Neural cell (in vitro differentiated cells): ENCODE measurements around the gene ADARB1. TPM values are rescaled to one million over a fixed set of nuclear protein-coding genes. Genes with fewer than 3 reads are reported as not detected.

Experiments used
- H2AFZ ChIP-seq: fragments of 200-600, 300-800 bp; sonication (generic), shearing (Covaris generic); 2 replicates; pipeline ENCODE4 v1.6.0; 2014; ENCODE audit warnings: low read depth, mild to moderate bottlenecking, antibody characterized with exemption, low read length, moderate library complexity
- H3F3A ChIP-seq: fragments of 200-600 bp; shearing (Covaris generic); 2 replicates; pipeline ENCODE4 v1.6.1; 2016; ENCODE audit warnings: mild to moderate bottlenecking, moderate library complexity, mixed read lengths, antibody characterized with exemption, low read length; ENCODE audit not compliant: insufficient read depth, poor library complexity, severe bottlenecking
- H3K27ac ChIP-seq: fragments of 200-600, 300-800 bp; sonication (generic), shearing (Covaris generic); 2 replicates; pipeline ENCODE4 v1.5.1; 2014; ENCODE audit warnings: mild to moderate bottlenecking, low read length, moderate library complexity
- H3K27me3 ChIP-seq: fragments of 300-800, 200-600 bp; sonication (generic), shearing (Covaris generic); 2 replicates; pipeline ENCODE4 v1.6.0; 2014; ENCODE audit warnings: mild to moderate bottlenecking, low read depth, low read length, moderate library complexity; ENCODE audit not compliant: insufficient read depth
- H3K36me3 ChIP-seq: fragments of 300-800, 200-600 bp; sonication (generic), shearing (Covaris generic); 2 replicates; pipeline ENCODE4 v1.5.1; 2014; ENCODE audit warnings: mild to moderate bottlenecking, antibody characterized with exemption, low read length, moderate library complexity; ENCODE audit not compliant: insufficient read depth
- H3K4me2 ChIP-seq: fragments of 300-800, 200-600 bp; sonication (generic), shearing (Covaris generic); 2 replicates; pipeline ENCODE4 v1.6.0; 2014; ENCODE audit warnings: mild to moderate bottlenecking, low read length
- H3K4me3 ChIP-seq: fragments of 300-800, 200-600 bp; sonication (generic), shearing (Covaris generic); 2 replicates; pipeline ENCODE4 v1.5.1; 2014; ENCODE audit warnings: mild to moderate bottlenecking, low read length, moderate library complexity
- H3K79me2 ChIP-seq: fragments of 200-600 bp; shearing (Covaris generic); replicated peaks from 2 replicates; pipeline ENCODE4 v1.6.0; 2014; ENCODE audit warnings: mild to moderate bottlenecking, low read length, moderate library complexity; ENCODE audit not compliant: insufficient read depth
- H3K9ac ChIP-seq: fragments of 300-800, 200-600 bp; sonication (generic), shearing (Covaris generic); 2 replicates; pipeline ENCODE4 v1.6.1; 2016; ENCODE audit warnings: mild to moderate bottlenecking, low read length, mixed read lengths
- H3K9me2 ChIP-seq: fragments of 200-600 bp; shearing (Covaris generic); 2 replicates; pipeline ENCODE4 v1.6.1; 2016; ENCODE audit warnings: mild to moderate bottlenecking, low read length, mixed read lengths; ENCODE audit not compliant: insufficient read depth
- H3K9me3 ChIP-seq: fragments of 200-600, 300-800 bp; sonication (generic), shearing (Covaris generic); 2 replicates; pipeline ENCODE4 v1.6.1; 2016; ENCODE audit warnings: mild to moderate bottlenecking, mixed run types, low read length, moderate library complexity, mixed read lengths
- H4K20me1 ChIP-seq: fragments of 200-600 bp; shearing (Covaris generic); 2 replicates; pipeline ENCODE4 v1.6.1; 2016; ENCODE audit warnings: mild to moderate bottlenecking, mixed run types; ENCODE audit not compliant: insufficient read depth
- CTCF ChIP-seq: fragments of 450-650 bp; IDR thresholded peaks from 2 replicates; pipeline ENCODE4 v1.5.1; 2014; ENCODE audit warnings: antibody characterized with exemption, mild to moderate bottlenecking, moderate library complexity; ENCODE audit not compliant: poor library complexity, severe bottlenecking
- EP300 ChIP-seq: fragments of 450-650 bp; conservative IDR thresholded peaks from 2 replicates; pipeline ENCODE4 v1.6.1; 2014; ENCODE audit warnings: antibody characterized with exemption, mild to moderate bottlenecking, moderate library complexity; ENCODE audit not compliant: poor library complexity, severe bottlenecking
- EZH2 ChIP-seq: fragments of 200-600, 300-800 bp; shearing (Covaris generic), sonication (generic); IDR thresholded peaks from 2 replicates; pipeline ENCODE4 v1.6.1; 2014; ENCODE audit warnings: antibody characterized with exemption, low read length, borderline replicate concordance, mild to moderate bottlenecking; ENCODE audit not compliant: insufficient read depth, poor library complexity, severe bottlenecking
- MXI1 ChIP-seq: fragments of 450-650 bp; conservative IDR thresholded peaks from 2 replicates; pipeline ENCODE4 v1.6.1; 2014; ENCODE audit warnings: antibody characterized with exemption, mild to moderate bottlenecking; ENCODE audit not compliant: poor library complexity, severe bottlenecking
- POLR2AphosphoS5 ChIP-seq: IDR thresholded peaks from 2 replicates; pipeline ENCODE4 v1.6.1; 2012
- RAD21 ChIP-seq: fragments of 450-650 bp; conservative IDR thresholded peaks from 2 replicates; pipeline ENCODE4 v1.6.1; 2014; ENCODE audit warnings: antibody characterized with exemption, mild to moderate bottlenecking, moderate library complexity
- REST ChIP-seq: IDR thresholded peaks from 2 replicates; pipeline ENCODE4 v1.6.1; 2012; ENCODE audit warnings: borderline replicate concordance
- SMC3 ChIP-seq: fragments of 450-650 bp; conservative IDR thresholded peaks from 2 replicates; pipeline ENCODE4 v1.6.1; 2014; ENCODE audit warnings: antibody characterized with exemption, mild to moderate bottlenecking, moderate library complexity; ENCODE audit not compliant: poor library complexity
- TAF1 ChIP-seq: IDR thresholded peaks from 2 replicates; pipeline ENCODE4 v1.6.1; 2012; ENCODE audit warnings: low read depth
- polyA plus RNA-seq: library from polyadenylated mRNA; depleted of rRNA; stranded (reverse); fragments of >200 nt; gene quantifications from 2 replicates; pipeline ENCODE4 v1.2.3, GENCODE V29; 2014

ADARB1 gene
- polyA plus RNA-seq, 1 donor from 2014 or later, result 8.9 TPM

- H3K9me2 ChIP-seq, result no peaks in the 10 kb centered on the region
- H3K9ac ChIP-seq, result no peak overlapping the region
- H2AFZ ChIP-seq, result no peak overlapping the region
- no peak overlapping the region for H3K4me3 ChIP-seq
- no peak overlapping the region for H3K27ac ChIP-seq
- TF ChIP-seq EZH2 (no peak), TAF1 (no peak), SMC3 (no peak)
- no peaks in the 10 kb centered on the region for H3F3A ChIP-seq
- no peaks in the 10 kb centered on the region for H3K79me2 ChIP-seq
- H3K27me3 ChIP-seq, result no peaks in the 10 kb centered on the region
- H4K20me1 ChIP-seq, result no peaks in the 10 kb centered on the region
- H3K9me3 ChIP-seq, result no peaks in the 10 kb centered on the region
- H3K36me3 ChIP-seq, result no peaks in the 10 kb centered on the region
- no peak overlapping the region for H3K4me2 ChIP-seq
Measured at GRCh38 chr21:45178070-45178608, 103.8 kb downstream of the ADARB1 start.

- Histone ChIP-seq H3K27me3 (no peaks in the 10 kb centered on the region), H3K4me3 (no peak overlapping the region), H3K9me3 (no peaks in the 10 kb centered on the region), H3K9me2 (no peaks in the 10 kb centered on the region), H4K20me1 (no peaks in the 10 kb centered on the region), H3K27ac (no peak overlapping the region), H3K4me2 (no peak overlapping the region), H3F3A (no peaks in the 10 kb centered on the region), H3K36me3 (no peaks in the 10 kb centered on the region), H3K79me2 (no peaks in the 10 kb centered on the region), H2AFZ (no peak overlapping the region), H3K9ac (no peak overlapping the region)
- TF ChIP-seq MXI1 (no peak), POLR2AphosphoS5 (no peak), TAF1 (no peak), EZH2 (no peak), SMC3 (no peak), RAD21 (no peak), CTCF (no peak), REST (no peak), EP300 (no peak)
Measured at GRCh38 chr21:45178971-45179370, 104.6 kb downstream of the ADARB1 start.
